HG03558 (cell line): ENCODE measurements around the gene LRRC70.

ENCODE experiments used
- ATAC-seq: cut with Tn5 transposase; IDR thresholded peaks from one replicate; pipeline ENCODE4 v1.9.1; 2021; ENCODE audit warnings: moderate number of reproducible peaks; ENCODE audit not compliant: unreplicated experiment; ENCODE audit errors: extremely low read depth

Gene LRRC70

GRCh38 chr5:62574599-62574998, 4.0 kb upstream of the LRRC70 start:
- no peak for ATAC-seq

DNA sequence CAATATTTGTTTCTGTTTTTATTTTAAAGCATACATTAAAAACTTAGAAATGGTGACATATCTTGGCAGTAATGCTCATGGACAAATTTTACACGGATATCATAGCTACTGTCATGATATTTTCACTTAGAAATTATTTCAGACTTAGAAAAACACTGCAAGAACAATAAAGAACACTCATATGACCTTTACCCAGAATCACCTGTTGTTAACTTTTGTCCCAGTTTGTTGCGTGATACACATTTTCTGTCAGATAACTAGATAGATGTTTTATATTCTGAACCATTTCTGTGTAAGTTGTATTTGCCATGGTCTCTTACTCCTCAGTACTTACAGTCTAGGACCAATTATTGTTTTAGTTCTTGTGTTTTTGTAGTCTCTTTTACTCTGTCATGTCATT, 3.6 kb upstream of the LRRC70 start:
- ATAC-seq = no peak

DNA sequence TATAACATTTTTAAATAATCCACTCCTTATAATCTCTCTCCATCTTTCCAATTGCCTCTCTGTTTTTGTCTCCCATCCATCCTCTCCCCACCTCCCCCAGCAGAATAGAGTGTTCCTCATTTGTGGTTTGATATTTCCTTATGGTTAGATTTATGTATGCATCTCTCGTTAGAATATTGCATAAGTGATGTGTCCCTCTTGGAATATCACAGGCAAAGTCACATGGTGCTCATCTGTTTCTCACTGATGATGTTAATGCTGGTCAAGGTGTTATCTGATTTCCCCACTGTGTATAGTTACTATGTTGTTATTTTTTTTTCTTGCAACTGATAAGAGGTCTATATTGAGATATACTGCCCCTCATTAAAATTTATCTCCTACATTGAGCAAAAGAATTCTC, 3.1 kb upstream of the LRRC70 start:
- ATAC-seq = no peak

DNA sequence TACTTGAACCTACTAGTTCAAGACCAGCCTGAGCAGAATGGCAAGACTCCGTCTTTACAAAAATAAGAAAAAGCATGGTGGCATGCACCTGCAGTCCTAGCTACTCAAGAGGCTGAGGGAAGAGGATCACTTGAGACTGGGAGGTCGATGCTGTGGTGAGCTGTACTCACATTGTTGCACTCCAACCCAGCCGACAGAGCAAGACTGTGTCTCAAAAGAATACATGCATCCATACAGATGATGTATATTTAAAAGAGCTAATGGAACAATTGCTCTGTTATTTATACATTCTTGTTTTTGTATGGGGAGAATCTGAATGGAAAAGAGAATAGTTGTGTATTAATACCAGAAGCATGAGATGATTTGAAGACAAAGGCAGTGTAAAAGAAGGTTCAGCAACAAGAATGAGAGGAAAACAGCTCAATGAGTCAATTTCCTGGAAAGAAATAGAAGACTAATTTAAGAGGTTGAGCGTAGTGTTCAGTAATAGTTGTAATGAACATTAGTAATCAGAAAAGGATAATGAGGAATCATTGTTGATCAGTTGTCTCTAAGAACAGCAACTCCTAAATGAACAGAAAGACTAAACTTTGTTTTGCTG, 1.9 kb upstream of the LRRC70 start:
- no peak for ATAC-seq

- ATAC-seq = no peak
These were observed 1.1 kb upstream of the LRRC70 start for GRCh38 chr5:62577488-62577887.

- no peak for ATAC-seq
These were observed 1.1 kb downstream of the LRRC70 start for GRCh38 chr5:62579761-62580160.

DNA sequence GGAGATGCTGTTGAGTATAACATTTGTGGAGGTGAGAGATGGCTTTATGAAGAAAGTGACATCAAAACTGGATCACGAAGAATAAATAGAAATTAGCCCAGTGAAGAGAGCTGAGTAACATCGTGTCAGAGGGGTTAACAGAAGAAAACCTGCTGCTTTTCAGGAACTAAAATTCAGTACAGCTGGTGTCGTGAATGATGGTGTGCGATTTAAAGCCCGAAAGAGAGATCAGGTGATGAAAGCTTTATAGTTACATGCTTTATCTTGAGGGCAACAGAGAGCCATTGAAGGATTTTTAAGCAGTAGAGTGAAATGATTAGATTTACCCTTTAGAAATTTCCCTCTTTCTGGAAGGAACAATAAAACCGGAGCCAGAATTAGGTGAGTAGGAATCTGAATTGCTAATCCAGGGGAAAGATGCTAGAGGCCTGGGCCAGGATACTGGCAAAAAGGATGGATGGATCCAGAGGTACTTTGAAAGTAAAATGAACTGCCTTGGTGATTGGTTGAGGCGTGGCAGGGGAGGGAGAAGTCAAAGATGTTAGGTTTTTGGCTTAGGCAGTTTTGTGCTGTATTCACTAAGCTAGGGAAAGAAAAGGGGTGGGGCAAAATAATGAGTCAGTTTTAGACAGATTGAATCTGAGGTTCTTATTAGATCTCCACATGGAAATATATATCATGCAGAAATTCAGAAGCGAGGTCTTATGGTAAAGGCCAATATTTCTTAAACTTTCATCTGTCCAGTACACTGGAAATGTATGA, 3.4 kb downstream of the LRRC70 start:
- ATAC-seq = no peak

DNA sequence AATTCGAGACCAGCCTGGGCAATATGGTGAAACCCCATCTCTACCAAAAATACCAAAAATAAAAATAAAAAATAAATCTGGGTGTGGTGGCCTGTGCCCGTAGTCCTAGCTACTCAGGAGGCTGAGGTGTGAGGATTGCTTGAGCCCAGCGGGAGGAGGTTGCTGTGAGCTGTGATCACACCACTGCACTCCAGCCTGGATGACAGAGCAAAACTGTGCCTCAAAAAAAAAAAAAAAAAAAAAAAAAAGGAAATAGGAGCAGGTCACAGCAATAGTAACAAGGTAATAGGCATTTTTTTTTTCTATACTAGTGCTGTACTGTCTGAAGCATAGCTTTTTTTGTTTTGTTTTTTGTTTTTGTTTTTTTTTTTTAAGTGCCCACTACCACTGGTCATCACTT, 5.8 kb downstream of the LRRC70 start:
- no peak for ATAC-seq

- no peak for ATAC-seq
These were observed 6.7 kb downstream of the LRRC70 start for GRCh38 chr5:62585306-62585705.

DNA sequence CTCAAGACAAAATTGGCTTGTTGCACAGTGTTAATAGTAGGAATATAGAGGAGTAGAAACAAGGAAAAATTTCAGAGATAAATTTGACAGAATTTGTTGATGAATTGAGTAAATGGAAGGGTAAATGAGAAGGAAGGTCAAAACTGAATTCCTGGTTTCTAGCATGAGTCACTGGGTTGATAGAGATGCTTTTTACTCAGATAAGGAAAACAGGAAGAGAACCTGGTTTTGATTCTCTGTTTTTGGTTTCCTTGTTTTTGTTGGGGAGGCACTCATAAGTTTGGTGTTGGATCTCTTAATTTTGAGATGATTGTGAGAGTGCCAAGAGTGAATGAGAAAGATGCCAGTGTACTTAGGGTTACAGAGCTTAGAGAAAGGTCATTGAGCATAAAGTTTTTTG, 7.1 kb downstream of the LRRC70 start:
- no peak for ATAC-seq

DNA sequence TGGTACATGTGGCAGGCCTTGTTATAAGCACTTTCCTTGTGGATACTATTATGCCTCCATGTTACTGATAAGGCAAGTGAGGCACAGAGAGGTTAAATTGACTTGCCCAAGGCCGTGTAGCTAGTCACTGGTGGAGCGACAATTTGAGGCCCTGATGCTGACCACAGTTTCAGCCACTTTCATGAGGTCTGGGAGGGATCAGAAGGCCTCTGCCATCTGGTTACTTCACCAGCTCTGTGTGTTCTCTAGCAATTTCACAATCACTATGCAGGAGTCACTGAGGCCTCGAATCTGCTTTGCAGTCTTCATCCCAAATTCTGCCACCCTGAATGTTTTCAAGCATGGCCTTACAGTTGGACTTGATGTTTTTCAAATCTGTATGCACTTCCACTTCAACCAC, 9.1 kb downstream of the LRRC70 start:
- no peak for ATAC-seq

GRCh38 chr5:62588668-62589067, 10.0 kb downstream of the LRRC70 start:
- no peak for ATAC-seq

GRCh38 chr5:62589504-62589903, 10.9 kb downstream of the LRRC70 start:
- no peak for ATAC-seq

DNA sequence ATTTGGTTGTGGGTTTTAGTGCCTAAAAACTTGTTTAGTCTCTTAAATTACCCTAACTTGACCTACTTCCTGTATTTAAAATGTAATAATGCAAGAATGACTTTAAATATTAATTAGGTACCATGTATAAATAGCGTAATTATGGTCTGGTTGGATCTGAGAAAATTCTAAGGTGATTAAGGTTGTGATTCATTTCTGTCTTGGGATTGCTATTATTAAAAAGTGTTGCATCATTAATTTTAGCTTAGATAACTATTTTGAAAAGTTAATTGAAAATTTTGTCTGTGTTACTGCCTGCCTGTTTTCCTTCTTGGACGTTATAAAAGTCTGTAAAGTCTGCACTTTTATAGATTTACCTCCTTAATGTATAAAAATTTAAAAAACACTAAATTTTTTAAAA, 11.8 kb downstream of the LRRC70 start:
- ATAC-seq = no peak

DNA sequence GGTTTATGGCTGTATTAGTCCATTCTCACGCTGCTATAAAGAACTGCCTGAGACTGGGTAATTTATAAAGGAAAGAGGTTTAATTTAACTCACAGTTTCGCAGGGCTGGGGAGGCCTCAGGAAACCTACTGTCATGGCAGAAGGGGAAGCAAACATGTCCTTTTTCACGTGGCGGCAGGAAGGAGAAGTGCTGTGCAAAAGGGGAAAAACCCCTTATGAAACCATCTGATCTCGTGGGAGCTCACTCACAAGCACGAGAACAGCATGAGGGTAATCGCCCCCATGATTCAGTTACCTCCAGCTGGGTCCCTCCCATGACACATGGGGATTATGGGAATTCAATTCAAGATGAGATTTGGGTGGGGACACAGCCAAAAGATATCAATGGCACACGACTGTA, 13.9 kb downstream of the LRRC70 start:
- no peak for ATAC-seq

DNA sequence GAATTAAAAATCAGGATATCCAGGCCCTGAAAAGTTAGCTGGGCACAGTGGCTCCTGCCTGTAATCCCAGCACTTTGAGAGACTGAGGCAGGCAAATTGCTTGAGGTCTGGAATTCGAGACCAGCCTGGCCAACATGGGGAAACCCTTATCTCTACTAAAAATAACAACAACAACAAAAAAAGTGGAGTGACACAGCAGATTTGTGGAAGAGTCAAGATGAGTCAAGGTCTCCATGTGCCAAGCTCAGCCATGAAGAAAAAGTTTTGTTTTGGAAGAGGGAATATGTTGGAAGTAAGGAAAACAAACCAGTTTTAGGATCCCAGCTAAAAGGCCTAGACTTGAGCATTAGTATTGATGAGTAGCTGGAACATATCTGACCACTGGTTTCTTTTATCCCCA, 14.7 kb downstream of the LRRC70 start:
- ATAC-seq = no peak

GRCh38 chr5:62594364-62594984, 15.9 kb downstream of the LRRC70 start:
- ATAC-seq = no peak

GRCh38 chr5:62596096-62596495, 17.5 kb downstream of the LRRC70 start:
- no peak for ATAC-seq

DNA sequence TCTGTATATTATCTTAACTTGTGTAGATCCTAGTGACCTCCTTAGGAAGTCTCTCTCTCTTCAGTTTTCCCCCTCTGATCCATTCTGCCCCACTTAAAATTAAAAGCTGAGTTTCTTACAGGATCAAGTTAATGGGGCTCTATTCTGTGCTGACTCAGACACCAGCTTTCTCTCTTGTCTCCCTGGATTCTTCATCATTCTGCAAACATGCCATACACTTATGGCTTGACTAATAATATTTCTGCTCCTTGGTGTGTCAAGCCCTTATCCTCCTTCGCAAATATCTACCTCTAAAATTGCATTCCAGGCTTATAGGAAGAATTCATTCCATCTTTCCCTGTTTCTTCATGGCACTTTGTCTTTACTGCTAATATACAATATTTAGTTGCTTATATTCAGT, 18.1 kb downstream of the LRRC70 start:
- ATAC-seq = no peak

DNA sequence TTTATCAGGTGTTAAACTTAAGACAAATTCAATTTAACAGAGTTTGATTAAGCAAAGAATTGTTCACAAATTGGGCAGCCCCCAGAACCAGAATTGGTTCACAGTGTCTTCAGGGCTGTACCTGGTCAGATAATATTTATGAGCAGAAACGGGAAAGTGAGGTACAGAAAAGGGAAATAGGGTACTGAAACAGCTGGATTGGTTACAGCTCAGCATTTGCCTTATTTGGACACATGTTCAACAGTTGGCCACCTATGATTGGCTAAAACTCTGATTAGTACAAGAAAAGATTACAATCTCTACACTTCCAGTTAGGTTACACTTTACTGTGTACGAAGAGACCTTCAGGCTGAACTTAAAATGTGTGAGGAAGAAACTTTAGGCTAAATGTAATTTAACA, 18.7 kb downstream of the LRRC70 start:
- no peak for ATAC-seq

DNA sequence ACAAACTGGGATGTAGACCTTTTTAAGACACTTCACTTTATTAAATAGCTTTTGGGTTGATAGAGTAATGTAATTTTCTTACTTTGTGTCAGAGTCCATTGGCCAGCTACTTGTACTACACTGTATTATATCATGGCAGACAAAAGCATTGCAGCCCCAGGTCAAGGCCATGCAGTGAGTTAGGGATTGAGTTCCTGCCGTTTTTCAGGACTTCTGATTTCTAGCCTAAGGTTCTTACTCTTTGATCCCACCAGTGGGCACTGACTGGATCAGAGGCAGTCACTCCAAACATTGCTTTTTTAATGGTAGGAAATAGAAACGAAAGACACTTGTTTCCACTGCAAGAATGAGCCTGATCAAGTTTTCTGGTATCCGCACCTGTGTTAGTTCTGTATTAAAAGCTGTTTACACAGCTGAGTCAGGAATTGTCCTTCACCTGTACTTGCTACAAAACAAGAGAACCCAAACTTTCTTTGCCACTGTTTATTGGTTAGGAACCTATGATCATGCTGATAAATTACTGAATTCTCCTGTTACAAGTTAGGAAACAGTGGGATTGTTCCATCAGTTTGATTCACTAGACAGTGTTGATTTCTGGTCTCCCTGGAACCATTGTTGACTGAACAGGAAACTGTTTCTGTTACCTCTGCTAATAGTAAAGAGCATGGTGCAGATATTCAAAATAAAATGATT, 22.1 kb downstream of the LRRC70 start:
- no peak for ATAC-seq
